HG03565 (cell line): Measurements from ENCODE around the gene MCUR1.
"Not testable (repeated sequence)": the region's sequence is repeated elsewhere in the genome, so short reads cannot be mapped to it uniquely, and the experiment has no call there.

Experiments used
- ATAC-seq: cut with Tn5 transposase; IDR thresholded peaks from one replicate; pipeline ENCODE4 v1.9.1; 2021; ENCODE audit warnings: mild to moderate bottlenecking, moderate library complexity; ENCODE audit not compliant: unreplicated experiment

MCUR1 gene

GRCh38 chr6:13829419-13829818, 15.1 kb upstream of the MCUR1 start:
- not testable (repeated sequence) for ATAC-seq

- ATAC-seq, result not testable (repeated sequence)
Measured at GRCh38 chr6:13828656-13829301, 14.4 kb upstream of the MCUR1 start.

- no peak for ATAC-seq
Measured at GRCh38 chr6:13827032-13827431, 12.7 kb upstream of the MCUR1 start.

GRCh38 chr6:13825871-13826270, 11.5 kb upstream of the MCUR1 start:
- no peak for ATAC-seq

GRCh38 chr6:13818341-13818740, 4.0 kb upstream of the MCUR1 start:
- ATAC-seq, result no peak

- ATAC-seq, result no peak
Measured at GRCh38 chr6:13814938-13815575, 700 bp upstream of the MCUR1 start.

- peak; percentile 11 for ATAC-seq
Measured at GRCh38 chr6:13813621-13814175, 659 bp downstream of the MCUR1 start.

- no peak for ATAC-seq
Measured at GRCh38 chr6:13813026-13813425, 1.3 kb downstream of the MCUR1 start.

GRCh38 chr6:13812359-13812642, 2.1 kb downstream of the MCUR1 start:
- no peak for ATAC-seq

GRCh38 chr6:13811627-13812358, 2.6 kb downstream of the MCUR1 start:
- ATAC-seq, result no peak

GRCh38 chr6:13810688-13811446, 3.5 kb downstream of the MCUR1 start:
- ATAC-seq, result no peak

- no peak for ATAC-seq
Measured at GRCh38 chr6:13808801-13809200, 5.6 kb downstream of the MCUR1 start.

GRCh38 chr6:13807696-13808095, 6.7 kb downstream of the MCUR1 start:
- ATAC-seq, result no peak

- no peak for ATAC-seq
Measured at GRCh38 chr6:13803581-13803980, 10.8 kb downstream of the MCUR1 start.

- no peak for ATAC-seq
Measured at GRCh38 chr6:13800615-13801014, 13.7 kb downstream of the MCUR1 start.

- no peak for ATAC-seq
Measured at GRCh38 chr6:13796781-13797180, 17.6 kb downstream of the MCUR1 start.

GRCh38 chr6:13795041-13795750, 19.2 kb downstream of the MCUR1 start:
- peak; percentile 81 for ATAC-seq

- ATAC-seq, result no peak
Measured at GRCh38 chr6:13794184-13794583, 20.2 kb downstream of the MCUR1 start.

- no peak for ATAC-seq
Measured at GRCh38 chr6:13789746-13790145, 24.6 kb downstream of the MCUR1 start.

- ATAC-seq, result no peak
Measured at GRCh38 chr6:13788820-13789219, 25.5 kb downstream of the MCUR1 start.

- ATAC-seq, result no peak
Measured at GRCh38 chr6:13787137-13787536, 27.2 kb downstream of the MCUR1 start.
